Neural cell (in vitro differentiated cells): ENCODE measurements around the gene IFTAP. TPM values are rescaled to one million over a fixed set of nuclear protein-coding genes. Genes with fewer than 3 reads are reported as not detected.

ENCODE experiments used
- H2AFZ ChIP-seq: fragments of 200-600, 300-800 bp; sonication (generic), shearing (Covaris generic); 2 replicates; pipeline ENCODE4 v1.6.0; 2014; ENCODE audit warnings: low read depth, mild to moderate bottlenecking, antibody characterized with exemption, low read length, moderate library complexity
- H3F3A ChIP-seq: fragments of 200-600 bp; shearing (Covaris generic); 2 replicates; pipeline ENCODE4 v1.6.1; 2016; ENCODE audit warnings: mild to moderate bottlenecking, moderate library complexity, mixed read lengths, antibody characterized with exemption, low read length; ENCODE audit not compliant: insufficient read depth, poor library complexity, severe bottlenecking
- H3K27ac ChIP-seq: fragments of 200-600, 300-800 bp; sonication (generic), shearing (Covaris generic); 2 replicates; pipeline ENCODE4 v1.5.1; 2014; ENCODE audit warnings: mild to moderate bottlenecking, low read length, moderate library complexity
- H3K27me3 ChIP-seq: fragments of 300-800, 200-600 bp; sonication (generic), shearing (Covaris generic); 2 replicates; pipeline ENCODE4 v1.6.0; 2014; ENCODE audit warnings: mild to moderate bottlenecking, low read depth, low read length, moderate library complexity; ENCODE audit not compliant: insufficient read depth
- H3K36me3 ChIP-seq: fragments of 300-800, 200-600 bp; sonication (generic), shearing (Covaris generic); 2 replicates; pipeline ENCODE4 v1.5.1; 2014; ENCODE audit warnings: mild to moderate bottlenecking, antibody characterized with exemption, low read length, moderate library complexity; ENCODE audit not compliant: insufficient read depth
- H3K4me2 ChIP-seq: fragments of 300-800, 200-600 bp; sonication (generic), shearing (Covaris generic); 2 replicates; pipeline ENCODE4 v1.6.0; 2014; ENCODE audit warnings: mild to moderate bottlenecking, low read length
- H3K4me3 ChIP-seq: fragments of 300-800, 200-600 bp; sonication (generic), shearing (Covaris generic); 2 replicates; pipeline ENCODE4 v1.5.1; 2014; ENCODE audit warnings: mild to moderate bottlenecking, low read length, moderate library complexity
- H3K79me2 ChIP-seq: fragments of 200-600 bp; shearing (Covaris generic); replicated peaks from 2 replicates; pipeline ENCODE4 v1.6.0; 2014; ENCODE audit warnings: mild to moderate bottlenecking, low read length, moderate library complexity; ENCODE audit not compliant: insufficient read depth
- H3K9ac ChIP-seq: fragments of 300-800, 200-600 bp; sonication (generic), shearing (Covaris generic); 2 replicates; pipeline ENCODE4 v1.6.1; 2016; ENCODE audit warnings: mild to moderate bottlenecking, low read length, mixed read lengths
- H3K9me2 ChIP-seq: fragments of 200-600 bp; shearing (Covaris generic); 2 replicates; pipeline ENCODE4 v1.6.1; 2016; ENCODE audit warnings: mild to moderate bottlenecking, low read length, mixed read lengths; ENCODE audit not compliant: insufficient read depth
- H3K9me3 ChIP-seq: fragments of 200-600, 300-800 bp; sonication (generic), shearing (Covaris generic); 2 replicates; pipeline ENCODE4 v1.6.1; 2016; ENCODE audit warnings: mild to moderate bottlenecking, mixed run types, low read length, moderate library complexity, mixed read lengths
- H4K20me1 ChIP-seq: fragments of 200-600 bp; shearing (Covaris generic); 2 replicates; pipeline ENCODE4 v1.6.1; 2016; ENCODE audit warnings: mild to moderate bottlenecking, mixed run types; ENCODE audit not compliant: insufficient read depth
- CTCF ChIP-seq: fragments of 450-650 bp; IDR thresholded peaks from 2 replicates; pipeline ENCODE4 v1.5.1; 2014; ENCODE audit warnings: antibody characterized with exemption, mild to moderate bottlenecking, moderate library complexity; ENCODE audit not compliant: poor library complexity, severe bottlenecking
- EP300 ChIP-seq: fragments of 450-650 bp; conservative IDR thresholded peaks from 2 replicates; pipeline ENCODE4 v1.6.1; 2014; ENCODE audit warnings: antibody characterized with exemption, mild to moderate bottlenecking, moderate library complexity; ENCODE audit not compliant: poor library complexity, severe bottlenecking
- EZH2 ChIP-seq: fragments of 200-600, 300-800 bp; shearing (Covaris generic), sonication (generic); IDR thresholded peaks from 2 replicates; pipeline ENCODE4 v1.6.1; 2014; ENCODE audit warnings: antibody characterized with exemption, low read length, borderline replicate concordance, mild to moderate bottlenecking; ENCODE audit not compliant: insufficient read depth, poor library complexity, severe bottlenecking
- MXI1 ChIP-seq: fragments of 450-650 bp; conservative IDR thresholded peaks from 2 replicates; pipeline ENCODE4 v1.6.1; 2014; ENCODE audit warnings: antibody characterized with exemption, mild to moderate bottlenecking; ENCODE audit not compliant: poor library complexity, severe bottlenecking
- POLR2AphosphoS5 ChIP-seq: IDR thresholded peaks from 2 replicates; pipeline ENCODE4 v1.6.1; 2012
- RAD21 ChIP-seq: fragments of 450-650 bp; conservative IDR thresholded peaks from 2 replicates; pipeline ENCODE4 v1.6.1; 2014; ENCODE audit warnings: antibody characterized with exemption, mild to moderate bottlenecking, moderate library complexity
- SMC3 ChIP-seq: fragments of 450-650 bp; conservative IDR thresholded peaks from 2 replicates; pipeline ENCODE4 v1.6.1; 2014; ENCODE audit warnings: antibody characterized with exemption, mild to moderate bottlenecking, moderate library complexity; ENCODE audit not compliant: poor library complexity
- TAF1 ChIP-seq: IDR thresholded peaks from 2 replicates; pipeline ENCODE4 v1.6.1; 2012; ENCODE audit warnings: low read depth
- polyA plus RNA-seq: library from polyadenylated mRNA; depleted of rRNA; stranded (reverse); fragments of >200 nt; gene quantifications from 2 replicates; pipeline ENCODE4 v1.2.3, GENCODE V29; 2014
- TF ChIP-seq, protein P1 (sequence below): IDR thresholded peaks from 2 replicates; pipeline ENCODE4 v1.6.1; 2012; ENCODE audit warnings: borderline replicate concordance

Gene IFTAP
- polyA plus RNA-seq, 1 donor from 2014 or later = 71.9 TPM

- no peaks in the 10 kb centered on the region for H3K36me3 ChIP-seq
- H4K20me1 ChIP-seq = no peaks in the 10 kb centered on the region
- no peaks in the 10 kb centered on the region for H3K9me2 ChIP-seq
- TF ChIP-seq TAF1 (no peak), MXI1 (no peak), POLR2AphosphoS5 (no peak), SMC3 (peak; percentile 97), EZH2 (no peak), CTCF (peak; percentile 98), EP300 (no peak), RAD21 (peak; percentile 99)
- TF ChIP-seq, protein P1, sequence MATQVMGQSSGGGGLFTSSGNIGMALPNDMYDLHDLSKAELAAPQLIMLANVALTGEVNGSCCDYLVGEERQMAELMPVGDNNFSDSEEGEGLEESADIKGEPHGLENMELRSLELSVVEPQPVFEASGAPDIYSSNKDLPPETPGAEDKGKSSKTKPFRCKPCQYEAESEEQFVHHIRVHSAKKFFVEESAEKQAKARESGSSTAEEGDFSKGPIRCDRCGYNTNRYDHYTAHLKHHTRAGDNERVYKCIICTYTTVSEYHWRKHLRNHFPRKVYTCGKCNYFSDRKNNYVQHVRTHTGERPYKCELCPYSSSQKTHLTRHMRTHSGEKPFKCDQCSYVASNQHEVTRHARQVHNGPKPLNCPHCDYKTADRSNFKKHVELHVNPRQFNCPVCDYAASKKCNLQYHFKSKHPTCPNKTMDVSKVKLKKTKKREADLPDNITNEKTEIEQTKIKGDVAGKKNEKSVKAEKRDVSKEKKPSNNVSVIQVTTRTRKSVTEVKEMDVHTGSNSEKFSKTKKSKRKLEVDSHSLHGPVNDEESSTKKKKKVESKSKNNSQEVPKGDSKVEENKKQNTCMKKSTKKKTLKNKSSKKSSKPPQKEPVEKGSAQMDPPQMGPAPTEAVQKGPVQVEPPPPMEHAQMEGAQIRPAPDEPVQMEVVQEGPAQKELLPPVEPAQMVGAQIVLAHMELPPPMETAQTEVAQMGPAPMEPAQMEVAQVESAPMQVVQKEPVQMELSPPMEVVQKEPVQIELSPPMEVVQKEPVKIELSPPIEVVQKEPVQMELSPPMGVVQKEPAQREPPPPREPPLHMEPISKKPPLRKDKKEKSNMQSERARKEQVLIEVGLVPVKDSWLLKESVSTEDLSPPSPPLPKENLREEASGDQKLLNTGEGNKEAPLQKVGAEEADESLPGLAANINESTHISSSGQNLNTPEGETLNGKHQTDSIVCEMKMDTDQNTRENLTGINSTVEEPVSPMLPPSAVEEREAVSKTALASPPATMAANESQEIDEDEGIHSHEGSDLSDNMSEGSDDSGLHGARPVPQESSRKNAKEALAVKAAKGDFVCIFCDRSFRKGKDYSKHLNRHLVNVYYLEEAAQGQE = no peak
- no peak overlapping the region for H3K9ac ChIP-seq
- no peak overlapping the region for H3K4me2 ChIP-seq
- H3K79me2 ChIP-seq = no peaks in the 10 kb centered on the region
- no peak overlapping the region for H3K4me3 ChIP-seq
- H3K27me3 ChIP-seq = no peaks in the 10 kb centered on the region
- peaks cover 3% of the 10 kb centered on the region for H3F3A ChIP-seq
- H3K9me3 ChIP-seq = no peaks in the 10 kb centered on the region
- no peak overlapping the region for H3K27ac ChIP-seq
- H2AFZ ChIP-seq = no peak overlapping the region
Observed at GRCh38 chr11:36702330-36703054, 108.2 kb downstream of the IFTAP start.

DNA sequence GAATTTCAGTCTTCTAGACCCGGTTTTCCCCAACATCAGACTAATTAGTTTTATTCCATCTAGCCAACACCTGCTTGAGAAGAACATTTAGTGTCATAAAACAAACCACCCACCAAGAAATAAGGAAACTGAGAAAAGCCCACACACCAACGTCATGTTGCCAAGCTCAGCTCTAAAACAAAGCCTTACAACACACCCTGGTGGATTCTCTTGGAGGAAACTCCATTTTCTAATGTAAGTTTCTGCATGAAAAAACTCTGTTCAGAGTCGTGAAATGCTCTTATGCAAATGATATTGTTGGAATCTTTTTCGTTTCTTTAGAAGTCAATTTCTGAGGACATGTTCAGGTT, 108.7 kb downstream of the IFTAP start:
- H3K36me3 ChIP-seq = no peaks in the 10 kb centered on the region
- H3K9ac ChIP-seq = no peak overlapping the region
- TF ChIP-seq, protein P1 = no peak
- no peak for TF ChIP-seq TAF1
- TF ChIP-seq SMC3 = peak; percentile 56
- TF ChIP-seq EP300 = no peak
- TF ChIP-seq MXI1 = no peak
- no peak for TF ChIP-seq EZH2
- no peaks in the 10 kb centered on the region for H3K79me2 ChIP-seq
- no peak overlapping the region for H3K4me2 ChIP-seq
- H2AFZ ChIP-seq = no peak overlapping the region
- H3K27ac ChIP-seq = no peak overlapping the region
- no peak overlapping the region for H3K4me3 ChIP-seq
- H3K9me3 ChIP-seq = no peaks in the 10 kb centered on the region
- no peaks in the 10 kb centered on the region for H4K20me1 ChIP-seq
- peaks cover 3% of the 10 kb centered on the region for H3F3A ChIP-seq
- no peaks in the 10 kb centered on the region for H3K27me3 ChIP-seq
- no peaks in the 10 kb centered on the region for H3K9me2 ChIP-seq
